HG02642 (cell line): ENCODE results near the gene MAD1L1.

Experiments
- ATAC-seq: cut with Tn5 transposase; IDR thresholded peaks from one replicate; pipeline ENCODE4 v1.9.1; 2021; ENCODE audit warnings: mild to moderate bottlenecking; ENCODE audit not compliant: unreplicated experiment, poor library complexity

The MAD1L1 gene

GRCh38 chr7:1855725-1856160 lies 377.0 kb downstream of the MAD1L1 start:
- no peak for ATAC-seq

DNA sequence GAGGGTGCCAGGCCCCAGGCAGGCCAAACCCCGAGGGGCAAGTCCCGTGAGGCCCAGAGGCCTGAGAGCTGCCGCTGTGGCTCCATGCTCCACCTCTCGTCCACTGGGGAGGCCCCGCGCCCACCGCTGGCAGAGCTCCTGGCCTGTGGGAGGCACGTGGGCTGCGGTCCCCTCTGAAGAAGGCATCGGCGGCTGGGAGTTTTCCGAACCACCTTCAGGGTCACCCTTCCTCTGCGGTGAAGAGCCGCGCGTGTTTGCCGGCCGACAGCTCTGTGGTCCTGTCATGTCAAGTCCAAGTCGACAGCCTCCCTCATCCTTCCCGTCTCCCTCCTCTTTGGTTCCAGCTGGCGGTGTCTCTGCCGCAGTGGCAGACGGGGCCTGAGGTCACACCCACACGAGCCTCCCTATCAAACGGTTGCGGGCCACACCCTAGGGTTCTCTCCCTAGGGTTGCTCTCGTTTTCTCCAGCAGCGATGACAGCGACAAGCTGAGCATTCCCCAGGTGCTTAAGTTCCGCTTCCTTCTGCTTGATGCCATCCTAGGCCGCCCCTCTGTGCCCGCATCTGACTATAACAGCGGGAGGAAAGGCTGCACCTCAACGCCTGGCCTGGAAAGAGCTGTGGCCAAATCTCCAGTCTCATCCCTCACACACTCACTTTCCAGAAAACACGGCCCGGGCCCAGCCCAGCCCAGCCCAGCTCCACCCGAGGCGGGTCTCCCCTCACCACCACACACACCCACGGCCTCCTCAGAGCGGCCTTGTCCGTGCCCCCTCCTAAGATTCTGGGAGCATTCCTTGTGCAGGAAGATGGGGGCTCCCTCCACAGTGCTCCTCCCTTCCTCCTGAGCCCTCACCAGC lies 377.6 kb downstream of the MAD1L1 start:
- no peak for ATAC-seq

DNA sequence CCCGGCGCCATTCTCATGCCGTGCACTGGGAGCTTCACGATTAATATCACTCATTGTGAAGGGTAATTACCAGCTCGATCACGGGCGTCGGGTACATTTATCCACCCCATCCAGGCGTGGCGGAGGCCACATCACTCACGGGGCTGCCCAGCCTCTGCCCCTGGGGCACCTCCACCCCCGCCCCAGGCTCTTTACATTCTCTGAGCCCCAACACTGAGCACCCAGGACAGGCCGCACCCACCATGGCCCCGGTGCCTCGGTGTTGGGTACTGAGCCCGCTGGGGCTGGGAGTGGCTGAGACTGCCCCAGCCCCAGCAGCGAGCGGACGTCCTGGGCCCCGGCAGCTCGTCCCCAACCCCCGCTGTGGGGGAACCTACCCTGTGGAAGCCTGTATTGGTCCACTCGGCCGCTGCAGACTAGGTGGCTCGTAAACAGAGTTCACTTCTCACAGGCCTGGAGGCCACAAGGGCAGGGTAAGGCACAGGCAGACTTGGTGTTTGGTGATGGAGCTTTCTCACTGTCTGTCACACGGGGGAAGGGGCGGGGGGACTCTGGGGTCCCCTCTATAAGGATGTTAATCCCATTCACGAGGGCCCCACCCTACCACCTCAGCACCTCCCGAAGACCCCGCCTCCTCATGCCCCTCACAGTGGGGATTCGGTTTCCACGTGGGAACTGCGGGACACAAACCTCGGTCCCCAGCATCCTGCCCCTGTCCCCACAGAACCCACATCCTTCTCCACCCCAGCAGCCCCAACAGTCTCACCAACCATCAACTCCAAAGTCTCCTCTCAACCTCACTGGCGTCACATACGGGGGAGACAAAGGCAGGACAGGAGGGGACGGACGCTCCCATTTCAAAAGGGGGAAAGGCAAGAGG lies 378.5 kb downstream of the MAD1L1 start:
- no peak for ATAC-seq

DNA sequence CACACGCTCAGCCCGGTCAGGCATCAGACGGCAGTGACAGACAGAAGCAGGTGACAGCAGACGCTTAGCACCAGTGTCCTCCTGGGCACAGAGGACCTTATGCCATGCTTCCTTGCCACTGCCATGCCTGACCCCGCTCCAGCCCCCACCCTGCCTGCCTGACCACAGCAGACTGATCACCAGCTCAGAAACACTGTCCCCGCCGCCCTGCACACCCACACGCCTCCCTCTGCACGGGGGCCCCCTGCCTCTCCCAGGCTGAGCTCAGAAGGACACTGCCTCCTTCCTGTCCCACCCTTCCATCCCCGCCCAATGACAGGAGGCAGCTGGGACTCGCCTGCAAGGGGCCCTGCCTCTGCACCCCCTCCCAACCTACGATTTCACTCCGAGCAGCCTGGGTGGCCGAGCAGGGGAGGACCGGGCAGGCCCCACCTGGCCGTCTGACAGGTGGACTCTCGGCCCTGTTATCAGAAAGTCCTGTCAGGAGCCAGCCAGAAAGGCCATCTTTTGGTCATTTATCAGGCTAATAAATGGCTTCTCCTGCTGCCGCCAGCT lies 379.2 kb downstream of the MAD1L1 start:
- ATAC-seq: no peak

DNA sequence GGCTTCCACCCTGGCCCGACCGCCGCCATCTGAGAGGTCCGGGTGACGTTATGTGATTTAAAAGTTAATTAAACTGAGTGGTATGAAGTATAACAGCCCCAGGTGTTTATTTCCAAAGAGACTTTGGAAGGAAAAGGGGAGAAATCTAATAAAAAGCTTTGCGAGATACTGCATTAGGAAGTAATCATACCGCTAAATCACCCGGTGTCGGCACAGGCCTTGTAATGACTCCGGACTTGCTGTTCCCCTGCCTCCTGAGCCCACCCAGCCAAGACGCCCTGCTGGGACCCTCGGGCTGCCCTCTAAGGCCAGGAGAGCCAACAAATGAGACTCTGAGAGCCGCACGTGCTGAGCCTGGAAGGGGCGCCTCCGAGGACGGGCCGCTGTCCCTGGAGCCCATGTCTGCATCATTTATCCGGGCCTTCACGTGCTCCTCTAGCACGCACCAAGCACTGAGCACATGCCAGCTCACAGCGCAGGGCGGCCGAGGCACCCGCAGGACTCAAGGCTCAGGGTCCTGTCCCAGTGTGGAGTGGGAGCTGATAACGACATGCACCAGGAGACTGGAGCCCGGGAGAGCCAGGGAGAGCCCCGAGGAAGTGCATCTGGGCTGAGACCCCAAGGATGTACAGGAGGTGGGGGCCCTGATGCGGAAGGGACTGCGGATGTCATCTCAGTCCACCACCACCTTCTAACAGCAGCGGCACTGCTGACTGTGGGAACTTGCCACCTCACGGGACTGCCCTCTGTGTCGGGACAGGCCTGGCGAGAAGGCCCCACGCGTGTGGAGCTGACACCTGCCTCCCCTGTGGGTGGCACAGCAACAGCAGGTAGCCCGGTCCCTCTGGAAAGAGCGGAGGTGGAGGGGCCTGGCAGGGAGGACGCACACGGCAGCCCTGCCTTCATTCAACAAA lies 380.0 kb downstream of the MAD1L1 start:
- ATAC-seq: no peak

DNA sequence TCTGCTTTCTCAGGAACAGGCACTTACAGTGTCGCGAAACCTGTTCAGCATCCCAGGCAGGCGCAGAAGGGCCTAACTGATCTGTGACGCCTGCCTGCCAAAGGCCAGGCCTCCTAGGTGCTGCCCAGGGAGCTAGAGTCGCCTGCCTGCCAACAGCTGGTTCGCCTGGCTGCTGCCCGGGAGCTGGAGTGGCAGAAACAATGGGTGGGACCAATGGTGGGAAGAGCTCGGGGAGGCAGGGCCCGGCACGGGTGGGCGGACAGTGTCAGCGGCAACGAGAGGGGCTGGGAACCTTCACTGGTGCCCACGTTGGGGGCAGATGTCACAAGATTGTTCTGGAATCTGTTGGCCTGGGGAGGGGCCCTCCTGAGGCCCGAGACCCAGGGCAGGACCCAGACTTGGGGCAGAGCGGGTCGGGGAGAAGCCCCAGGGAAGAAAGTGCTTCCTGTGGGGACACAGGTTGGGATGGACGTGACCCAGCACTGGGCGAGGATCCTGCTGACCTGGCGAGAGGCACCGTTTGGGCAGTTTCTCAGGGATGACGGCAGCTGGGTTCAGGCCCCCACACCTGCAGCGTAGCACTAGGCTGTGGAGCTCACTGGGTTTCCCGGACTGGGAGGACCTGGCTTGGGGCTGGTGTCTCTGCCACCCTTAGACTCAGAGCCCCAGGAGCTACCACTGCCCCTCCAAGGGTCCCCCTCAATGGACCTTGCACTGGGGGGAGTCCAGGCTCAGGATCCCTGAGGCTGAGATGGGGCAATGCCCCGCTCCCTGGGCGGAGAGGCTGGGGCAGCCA lies 380.8 kb downstream of the MAD1L1 start:
- no peak for ATAC-seq

GRCh38 chr7:1850976-1851571 lies 381.7 kb downstream of the MAD1L1 start:
- ATAC-seq: no peak

DNA sequence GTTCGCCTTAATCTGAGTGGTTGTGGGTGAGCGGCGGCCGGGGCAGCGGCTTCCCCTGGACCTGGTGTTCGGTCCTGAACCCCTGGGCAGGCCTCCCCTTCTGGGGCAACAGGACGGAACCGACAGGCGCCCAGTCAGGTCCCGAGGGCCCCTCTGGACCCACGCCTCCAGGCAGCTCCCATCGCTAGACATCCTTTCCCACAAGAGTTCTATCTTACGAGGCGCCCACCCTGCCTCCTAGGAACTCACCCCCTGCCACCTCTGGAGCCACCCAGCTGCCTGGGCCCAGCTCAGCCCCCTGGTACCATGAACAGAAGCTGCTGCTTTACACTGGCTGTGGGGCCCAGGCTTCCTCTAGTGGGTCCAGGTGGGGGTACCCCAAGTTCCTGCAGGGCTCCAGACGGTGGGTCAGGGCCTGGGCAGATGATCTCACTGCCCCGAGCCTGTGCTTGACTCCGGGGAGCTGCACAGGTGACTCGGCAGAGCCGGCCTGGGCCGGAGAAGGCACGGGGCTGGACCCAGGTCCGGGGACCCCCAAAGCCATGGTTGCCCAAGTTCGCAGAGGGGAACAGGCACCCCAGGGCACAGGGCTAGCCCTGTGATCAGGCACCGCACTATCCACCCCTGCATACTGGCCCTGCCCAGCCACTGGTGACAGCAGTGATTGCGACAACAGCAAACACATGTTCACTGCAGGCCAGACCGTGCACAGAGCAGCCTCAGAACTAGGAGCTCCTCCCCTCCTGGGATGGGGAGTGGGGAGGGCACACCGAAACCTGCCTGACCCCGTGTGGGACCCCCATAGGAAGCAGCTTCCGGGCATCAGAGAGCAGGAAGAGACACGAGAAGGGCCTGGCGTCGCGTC lies 382.4 kb downstream of the MAD1L1 start:
- ATAC-seq: no peak

GRCh38 chr7:1849351-1850041 lies 383.2 kb downstream of the MAD1L1 start:
- no peak for ATAC-seq

GRCh38 chr7:1848911-1849311 lies 383.8 kb downstream of the MAD1L1 start:
- ATAC-seq: no peak

DNA sequence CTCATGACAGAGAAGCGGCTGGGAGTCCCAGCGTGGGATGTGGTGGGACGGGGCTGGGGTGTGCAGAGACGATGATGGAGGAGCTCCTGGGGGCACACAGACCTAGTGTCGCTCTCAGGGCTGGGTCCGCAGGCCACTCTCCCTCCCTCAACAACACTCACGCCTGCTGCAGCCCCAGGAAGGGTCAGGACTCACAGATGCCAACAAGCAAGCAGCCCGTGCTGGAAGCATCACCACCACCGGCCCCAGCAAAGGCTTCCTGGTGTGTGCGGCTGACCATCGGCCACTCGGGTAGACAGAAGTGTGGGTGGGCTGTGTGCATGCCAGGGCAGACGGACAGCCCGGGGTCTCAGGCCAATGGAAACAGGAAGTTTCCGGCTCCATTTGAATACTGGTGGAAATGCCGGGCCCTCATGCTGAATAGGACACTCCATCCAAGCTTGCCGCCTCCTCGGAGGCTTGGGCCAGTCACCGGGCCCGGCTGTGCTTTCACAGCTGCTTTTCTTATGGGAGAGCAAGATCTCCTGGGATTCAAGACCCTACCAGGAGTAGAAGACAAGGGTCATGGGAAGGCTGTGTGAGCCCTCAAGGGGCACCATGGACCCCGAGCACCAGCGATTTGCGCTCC lies 384.6 kb downstream of the MAD1L1 start:
- ATAC-seq: no peak

- no peak for ATAC-seq
Observed at GRCh38 chr7:1847260-1848001, 385.3 kb downstream of the MAD1L1 start.

DNA sequence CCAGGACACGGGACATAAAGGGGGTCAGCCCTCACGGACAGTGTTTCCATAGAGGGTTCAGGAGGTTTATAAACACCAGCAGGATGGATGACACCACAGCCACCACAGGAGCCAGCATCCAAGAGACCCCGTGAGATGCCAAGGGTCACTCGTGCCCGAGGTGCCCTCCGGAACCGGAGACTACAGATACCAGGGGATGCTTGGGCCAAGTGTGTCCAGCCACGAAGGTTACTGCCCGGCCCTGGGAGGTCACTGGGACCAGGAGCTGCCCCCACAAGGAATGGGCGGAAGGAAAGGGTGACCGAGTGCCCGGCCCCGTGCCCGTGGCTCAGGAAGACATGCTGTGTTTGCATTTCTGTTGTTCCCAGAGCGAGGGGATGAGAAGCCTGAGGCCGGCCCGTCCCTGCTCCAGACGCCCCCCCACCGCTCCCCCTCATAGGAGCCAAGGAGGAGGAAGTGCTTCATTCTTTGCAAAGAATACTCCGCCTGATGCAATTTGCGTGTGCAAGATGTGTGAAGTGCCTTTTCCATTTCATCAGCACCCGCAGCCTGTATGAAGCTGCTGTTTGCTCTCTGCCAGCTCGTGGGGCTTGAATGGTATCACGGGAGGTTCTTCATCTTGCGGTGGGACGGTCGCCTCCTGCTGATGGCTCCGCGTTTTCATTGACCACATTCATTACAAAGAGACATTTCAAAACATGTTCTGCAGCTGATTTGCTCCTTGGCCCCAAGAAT lies 386.2 kb downstream of the MAD1L1 start:
- no peak for ATAC-seq

GRCh38 chr7:1845536-1846311 lies 387.0 kb downstream of the MAD1L1 start:
- no peak for ATAC-seq

DNA sequence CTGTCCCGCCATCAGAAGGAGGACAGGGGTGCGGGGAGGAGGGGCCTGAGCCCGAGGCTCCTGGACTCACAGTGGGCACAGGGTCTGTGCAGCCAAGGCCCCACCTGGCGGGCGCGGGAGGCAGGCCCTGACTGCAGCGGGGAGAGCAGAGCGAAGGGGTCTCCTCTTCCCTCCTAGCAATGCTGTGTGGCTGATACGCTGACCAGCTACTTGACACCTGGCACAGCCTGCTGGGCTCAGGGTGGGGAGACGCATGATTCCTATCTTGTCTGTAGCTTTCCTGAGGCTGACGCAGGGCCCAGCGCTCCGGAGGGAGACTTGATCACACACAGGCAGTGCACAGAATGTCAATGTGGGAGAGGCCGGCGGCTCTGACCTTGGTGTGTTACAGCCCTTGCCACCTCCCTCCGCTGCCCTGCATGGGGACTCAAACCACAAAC lies 387.8 kb downstream of the MAD1L1 start:
- no peak for ATAC-seq
